ENCODE results near the gene ELOVL2. TPM values are rescaled to one million over a fixed set of nuclear protein-coding genes. Genes with fewer than 3 reads are reported as not detected.
"Not testable (repeated sequence)": the region's sequence is repeated elsewhere in the genome, so short reads cannot be mapped to it uniquely, and the experiment has no call there.

Gene ELOVL2
- total and polyA plus RNA-seq, 7 donors, result 0.34 to 0.93 (median 0.57) TPM

- H3K27ac ChIP-seq, result no peak overlapping the region
- DNase-seq (no peak), ATAC-seq (no peak)
- peaks cover 0 to 15% (median 3%) of the 10 kb centered on the region in 3 donors for H3K27me3 ChIP-seq (ENCODE audit: insufficient read depth in 3 of 3, low read length in 2 of 3)
- 62 to 71% (median 68%) methylated on average over 10 of the region's 10 CpGs for WGBS, 3 donors
- TF ChIP-seq CTCF (IDR thresholded peaks at IDR 0.05), result no peak
- no peaks in the 10 kb centered on the region for H3K36me3 ChIP-seq (ENCODE audit: insufficient read depth in 1 of 2, low read depth in 1 of 2)
- no peaks in the 10 kb centered on the region for H3K4me1 ChIP-seq
- intact Hi-C loops (cut with DNase I), result no loop called here
- no peaks in the 10 kb centered on the region for H3K9me3 ChIP-seq
- H3K4me3 ChIP-seq, result no peak overlapping the region
Measured at GRCh38 chr6:11007715-11008608, 36.1 kb downstream of the ELOVL2 start.

- Histone ChIP-seq H3K27me3 (ENCODE audit: insufficient read depth in 3 of 3, low read length in 2 of 3) (peaks cover 0 to 2% (median 0%) of the 10 kb centered on the region in 3 donors), H3K36me3 (ENCODE audit: insufficient read depth in 1 of 2, low read depth in 1 of 2) (no peaks in the 10 kb centered on the region), H3K27ac (no peak overlapping the region), H3K4me3 (no peak overlapping the region), H3K9me3 (no peaks in the 10 kb centered on the region), H3K4me1 (no peaks in the 10 kb centered on the region)
- no peak for DNase-seq
- TF ChIP-seq CTCF (IDR thresholded peaks at IDR 0.05), result no peak
- intact Hi-C loops (cut with DNase I), result no loop called here
- ATAC-seq, result no peak
- WGBS, 3 donors, result 36 to 46% (median 43%) methylated on average over 4 of the region's 4 CpGs
Measured at GRCh38 chr6:11006061-11006460, 38.0 kb downstream of the ELOVL2 start.

- H3K27ac ChIP-seq; H3K4me3 ChIP-seq; intact Hi-C loops (cut with DNase I); ATAC-seq; H3K4me1 ChIP-seq; H3K27me3 ChIP-seq (ENCODE audit: insufficient read depth in 3 of 3, low read length in 2 of 3); H3K36me3 ChIP-seq (ENCODE audit: insufficient read depth in 1 of 2, low read depth in 1 of 2); DNase-seq; H3K9me3 ChIP-seq: not testable (repeated sequence)
- WGBS, 3 donors, result 94 to 95% (median 94%) methylated on average over 5 of the region's 5 CpGs
Measured at GRCh38 chr6:11003297-11003696, 40.8 kb downstream of the ELOVL2 start.

GRCh38 chr6:11002176-11002575, 41.9 kb downstream of the ELOVL2 start:
- no peak overlapping the region for H3K27ac ChIP-seq
- H3K27me3 ChIP-seq (ENCODE audit: insufficient read depth in 3 of 3, low read length in 2 of 3), result no peaks in the 10 kb centered on the region
- no peaks in the 10 kb centered on the region for H3K9me3 ChIP-seq
- WGBS, 3 donors, result 82 to 88% (median 86%) methylated on average over 2 of the region's 2 CpGs
- ATAC-seq (no peak), DNase-seq (no peak)
- no peak for TF ChIP-seq CTCF (IDR thresholded peaks at IDR 0.05)
- no peaks in the 10 kb centered on the region for H3K36me3 ChIP-seq (ENCODE audit: insufficient read depth in 1 of 2, low read depth in 1 of 2)
- intact Hi-C loops (cut with DNase I), result no loop called here
- no peaks in the 10 kb centered on the region for H3K4me1 ChIP-seq
- H3K4me3 ChIP-seq, result no peak overlapping the region

GRCh38 chr6:10999994-11000393, 44.1 kb downstream of the ELOVL2 start:
- Histone ChIP-seq H3K9me3 (no peaks in the 10 kb centered on the region), H3K27me3 (ENCODE audit: insufficient read depth in 3 of 3, low read length in 2 of 3) (no peaks in the 10 kb centered on the region), H3K4me1 (no peaks in the 10 kb centered on the region), H3K4me3 (no peak overlapping the region), H3K27ac (no peak overlapping the region), H3K36me3 (ENCODE audit: insufficient read depth in 1 of 2, low read depth in 1 of 2) (no peaks in the 10 kb centered on the region)
- no peak for ATAC-seq
- no peak for TF ChIP-seq CTCF (IDR thresholded peaks at IDR 0.05)
- intact Hi-C loops (cut with DNase I), result no loop called here
- no peak for DNase-seq
- WGBS, 3 donors, result 62 to 68% (median 63%) methylated on average over 2 of the region's 2 CpGs

All from psoas muscle (tissue), 8 donors.